ENCODE results near the gene USP15. TPM values are rescaled to one million over a fixed set of nuclear protein-coding genes. Genes with fewer than 3 reads are reported as not detected.

Gene USP15
- total RNA-seq, 1 donor from 2014 or later, result 150 TPM

DNA sequence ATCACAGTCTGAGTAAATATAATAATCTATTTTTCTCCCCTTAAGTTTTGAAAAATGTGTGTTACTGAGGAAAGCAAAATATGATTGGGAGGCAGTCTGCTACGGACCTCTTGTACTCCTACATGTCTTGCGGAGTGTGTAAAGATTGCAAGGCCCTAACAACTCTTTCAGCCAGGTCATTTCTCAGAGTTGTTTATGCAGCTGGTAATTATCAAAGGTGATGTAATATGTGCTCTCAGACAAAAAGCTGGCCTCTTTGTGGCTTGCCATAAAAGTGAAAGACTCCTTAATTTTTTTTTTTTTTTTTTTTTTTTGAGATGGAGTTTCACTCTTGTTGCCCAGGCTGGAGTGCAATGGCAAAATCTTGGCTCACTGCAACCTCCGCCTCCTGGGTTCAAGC, 165.9 kb downstream of the USP15 start:
- no peak overlapping the region for H3K27ac Mint-ChIP-seq
- peaks cover 22% of the 10 kb centered on the region for H3K9me3 Mint-ChIP-seq
- ATAC-seq (ENCODE audit: low read depth), result no peak
- H3K4me1 Mint-ChIP-seq, result no peaks in the 10 kb centered on the region
- H3K27me3 Mint-ChIP-seq, result peaks cover 9% of the 10 kb centered on the region
- no peak for DNase-seq
- no peaks in the 10 kb centered on the region for H3K36me3 Mint-ChIP-seq (ENCODE audit: low read depth)
- no peak overlapping the region for H3K4me3 Mint-ChIP-seq
- TF ChIP-seq, protein P1, sequence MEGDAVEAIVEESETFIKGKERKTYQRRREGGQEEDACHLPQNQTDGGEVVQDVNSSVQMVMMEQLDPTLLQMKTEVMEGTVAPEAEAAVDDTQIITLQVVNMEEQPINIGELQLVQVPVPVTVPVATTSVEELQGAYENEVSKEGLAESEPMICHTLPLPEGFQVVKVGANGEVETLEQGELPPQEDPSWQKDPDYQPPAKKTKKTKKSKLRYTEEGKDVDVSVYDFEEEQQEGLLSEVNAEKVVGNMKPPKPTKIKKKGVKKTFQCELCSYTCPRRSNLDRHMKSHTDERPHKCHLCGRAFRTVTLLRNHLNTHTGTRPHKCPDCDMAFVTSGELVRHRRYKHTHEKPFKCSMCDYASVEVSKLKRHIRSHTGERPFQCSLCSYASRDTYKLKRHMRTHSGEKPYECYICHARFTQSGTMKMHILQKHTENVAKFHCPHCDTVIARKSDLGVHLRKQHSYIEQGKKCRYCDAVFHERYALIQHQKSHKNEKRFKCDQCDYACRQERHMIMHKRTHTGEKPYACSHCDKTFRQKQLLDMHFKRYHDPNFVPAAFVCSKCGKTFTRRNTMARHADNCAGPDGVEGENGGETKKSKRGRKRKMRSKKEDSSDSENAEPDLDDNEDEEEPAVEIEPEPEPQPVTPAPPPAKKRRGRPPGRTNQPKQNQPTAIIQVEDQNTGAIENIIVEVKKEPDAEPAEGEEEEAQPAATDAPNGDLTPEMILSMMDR (IDR thresholded peaks at IDR 0.05), result no peak
- CTCF ChIA-PET, result interaction anchor here (1.8 kb wide), 1 partner anchor 9 kb away, joined by 4 read pairs; no protein-coding TSS in a partner anchor
- intact Hi-C loops (cut with micrococcal nuclease), result no loop called here
- POLR2A ChIA-PET, result no interaction called here

- H3K4me1 Mint-ChIP-seq, result peaks cover under 1% of the 10 kb centered on the region
- intact Hi-C loops (cut with micrococcal nuclease), result no loop called here
- TF ChIP-seq, protein P1 (IDR thresholded peaks at IDR 0.05), result no peak
- H3K4me3 Mint-ChIP-seq, result no peak overlapping the region
- H3K27ac Mint-ChIP-seq, result no peak overlapping the region
- H3K9me3 Mint-ChIP-seq, result peaks cover 9% of the 10 kb centered on the region
- no peaks in the 10 kb centered on the region for H3K36me3 Mint-ChIP-seq (ENCODE audit: low read depth)
- CTCF ChIA-PET, result interaction anchor here (1.1 kb wide), 1 partner anchor 9 kb away, joined by 3 read pairs; no protein-coding TSS in a partner anchor
- DNase-seq (no peak), ATAC-seq (ENCODE audit: low read depth) (no peak)
- POLR2A ChIA-PET, result no interaction called here
- H3K27me3 Mint-ChIP-seq, result peaks cover 16% of the 10 kb centered on the region
Measured at GRCh38 chr12:62429457-62429856, 169.3 kb downstream of the USP15 start.

- no peak overlapping the region for H3K27ac Mint-ChIP-seq
- no peaks in the 10 kb centered on the region for H3K36me3 Mint-ChIP-seq (ENCODE audit: low read depth)
Measured at GRCh38 chr12:62434494-62435302, 174.5 kb downstream of the USP15 start.

DNA sequence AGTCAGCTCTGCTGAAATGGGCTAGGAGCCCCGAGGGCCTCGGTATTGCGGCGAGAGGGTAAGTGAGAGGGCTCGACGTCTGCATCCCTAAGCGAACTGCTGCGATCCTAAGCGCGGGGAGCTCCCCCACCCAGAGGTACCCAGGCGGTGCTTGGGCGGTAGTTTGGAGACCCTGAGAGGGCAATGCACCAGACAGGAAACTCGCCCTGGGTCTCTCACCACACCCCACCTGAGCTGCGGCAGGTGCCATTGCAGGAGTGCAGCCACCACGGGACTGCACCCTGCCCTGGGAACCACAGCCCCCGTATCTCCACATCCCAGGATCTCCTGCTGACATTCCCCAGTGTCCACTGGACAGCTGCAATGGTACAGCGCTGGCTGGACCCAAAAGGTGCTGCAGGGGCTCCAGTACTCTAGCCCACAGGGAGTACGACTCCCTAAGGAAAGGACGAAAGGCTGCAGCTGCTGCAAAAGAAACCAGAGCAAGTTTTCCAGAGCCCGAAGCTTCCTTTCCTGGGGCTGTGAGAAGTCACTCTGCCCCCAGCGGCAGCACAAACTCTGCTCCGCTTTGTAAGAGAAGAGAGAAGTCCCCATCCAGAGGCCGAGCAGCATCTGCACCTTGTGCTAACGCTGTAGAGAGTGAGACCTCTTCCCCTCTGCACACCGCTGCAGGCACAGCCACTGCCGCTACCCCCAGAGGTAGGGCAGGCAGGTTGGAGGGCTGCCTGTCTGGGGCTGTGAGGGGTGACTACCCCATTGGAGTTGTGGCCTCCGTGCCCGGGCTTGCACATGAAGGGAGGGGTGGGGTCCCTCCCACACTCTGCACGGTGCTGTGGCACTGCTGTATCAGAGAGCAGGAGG, 175.3 kb downstream of the USP15 start:
- ATAC-seq (ENCODE audit: low read depth), result peak; percentile 69
- peak overlapping the region; percentile 79 for H3K4me3 Mint-ChIP-seq
- ChIA-PET POLR2A (no interaction called here), CTCF (interaction anchor here (1.1 to 5.5 kb wide), 6 partner anchors 9 to 378 kb away, joined by 3 to 110 read pairs (median 5); no protein-coding TSS in a partner anchor)
- intact Hi-C loops (cut with micrococcal nuclease), result loop anchor here (2.0 kb wide), 1 partner anchor 145 kb away; no protein-coding TSS in a partner anchor
- H3K9me3 Mint-ChIP-seq, result no peaks in the 10 kb centered on the region
- peaks cover 15% of the 10 kb centered on the region for H3K27me3 Mint-ChIP-seq
- no peak overlapping the region for H3K27ac Mint-ChIP-seq
- no peaks in the 10 kb centered on the region for H3K36me3 Mint-ChIP-seq (ENCODE audit: low read depth)
- H3K4me1 Mint-ChIP-seq, result peaks cover 17% of the 10 kb centered on the region
- TF ChIP-seq, protein P1 (IDR thresholded peaks at IDR 0.05), result no peak
- peak; percentile 20 for DNase-seq

More at GRCh38 chr12:62434494-62435302, 174.5 kb downstream of the USP15 start:
- CTCF ChIA-PET, result interaction anchor here (1.1 to 5.5 kb wide), 5 partner anchors 8 to 379 kb away, joined by 3 to 110 read pairs (median 6); no protein-coding TSS in a partner anchor
- POLR2A ChIA-PET, result no interaction called here
- DNase-seq, result no peak
- Mint-ChIP-seq H3K9me3 (no peaks in the 10 kb centered on the region), H3K4me3 (peak overlapping the region; percentile 79), H3K4me1 (peaks cover 17% of the 10 kb centered on the region), H3K27me3 (peaks cover 19% of the 10 kb centered on the region)
- TF ChIP-seq, protein P1 (IDR thresholded peaks at IDR 0.05), result no peak
- intact Hi-C loops (cut with micrococcal nuclease), result loop anchor here (2.0 kb wide), 1 partner anchor 146 kb away; no protein-coding TSS in a partner anchor
- peak; percentile 50 for ATAC-seq (ENCODE audit: low read depth)

Data from activated B cell treated with CpG ODN at 0.5 μM for 24 hours (primary cell).